Stimulated activated CD4-positive, alpha-beta T cell treated with anti-CD3 and anti-CD28 coated beads, TNF-alpha, amount 100 ng/mL, for 48 hours (primary cell): ENCODE measurements around the gene EN1.

Experiments used
- DNase-seq, 3 donors: peaks; one replicate each; pipeline ENCODE4 v3.0.0-alpha.2; 2020; ENCODE audit warnings: low read depth in 3 of 3

The EN1 gene

DNA sequence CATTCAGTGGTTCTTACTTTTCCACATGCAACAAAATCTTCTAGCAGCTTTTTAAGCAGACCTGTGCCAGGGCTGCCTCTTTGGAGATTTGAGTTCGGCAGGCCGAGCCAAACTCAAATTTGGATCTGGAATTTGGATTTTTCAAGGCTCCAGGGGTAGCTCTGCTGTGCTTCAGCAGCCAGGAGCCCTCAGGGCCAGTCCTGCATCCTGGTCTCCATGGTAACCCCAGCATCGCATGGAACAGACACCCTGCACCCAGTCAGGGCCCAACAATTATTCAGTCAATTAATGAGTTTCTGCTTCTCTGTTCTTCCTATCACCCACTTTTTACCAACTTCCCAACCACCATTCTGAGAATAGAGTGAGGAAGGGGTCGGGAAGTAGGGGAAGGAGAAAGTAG is 30.0 kb downstream of the EN1 start:
- no peak for DNase-seq

DNA sequence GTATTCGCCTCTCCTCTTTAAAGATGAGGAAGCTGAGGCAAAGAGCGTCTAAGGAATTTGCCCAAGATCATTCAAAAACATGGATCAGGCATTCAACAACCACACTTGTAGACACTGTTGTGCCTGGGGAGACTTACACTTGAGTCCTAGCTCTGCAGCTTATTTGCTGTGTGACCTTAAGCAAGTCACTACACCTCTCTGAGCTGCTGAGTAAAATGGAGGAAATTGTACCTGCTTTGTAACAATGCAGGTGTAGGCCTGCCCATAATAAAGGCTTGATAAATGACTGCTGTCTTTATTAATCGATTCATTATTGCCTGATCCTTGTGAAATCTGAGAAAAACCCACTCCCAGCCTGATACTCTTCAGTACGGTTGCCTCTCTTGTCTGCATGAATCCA is 30.8 kb downstream of the EN1 start:
- DNase-seq = no peak

GRCh38 chr2:118815731-118816130 is 31.7 kb downstream of the EN1 start:
- DNase-seq = no peak

- DNase-seq = no peak
Observed at GRCh38 chr2:118815314-118815713, 32.1 kb downstream of the EN1 start.

DNA sequence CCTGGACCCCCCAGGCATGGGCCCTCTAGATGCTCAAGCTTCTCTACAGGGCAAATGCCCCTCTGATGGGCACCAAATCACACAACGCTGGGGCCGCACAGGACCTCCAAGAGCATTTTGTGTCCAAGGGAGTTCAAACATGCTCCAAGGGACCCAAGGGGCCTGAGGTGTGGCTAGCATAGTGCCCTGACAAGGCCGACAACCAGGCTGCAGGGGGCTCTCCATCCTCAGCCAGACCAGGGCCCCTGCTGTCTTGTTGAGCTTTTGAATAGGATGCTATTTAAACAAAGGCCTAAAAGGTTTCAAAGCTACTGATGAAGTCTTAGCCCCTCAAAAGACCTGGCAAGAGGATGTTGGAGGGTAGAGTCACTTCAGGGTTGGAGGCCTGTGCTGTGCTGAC is 33.1 kb downstream of the EN1 start:
- no peak for DNase-seq

DNA sequence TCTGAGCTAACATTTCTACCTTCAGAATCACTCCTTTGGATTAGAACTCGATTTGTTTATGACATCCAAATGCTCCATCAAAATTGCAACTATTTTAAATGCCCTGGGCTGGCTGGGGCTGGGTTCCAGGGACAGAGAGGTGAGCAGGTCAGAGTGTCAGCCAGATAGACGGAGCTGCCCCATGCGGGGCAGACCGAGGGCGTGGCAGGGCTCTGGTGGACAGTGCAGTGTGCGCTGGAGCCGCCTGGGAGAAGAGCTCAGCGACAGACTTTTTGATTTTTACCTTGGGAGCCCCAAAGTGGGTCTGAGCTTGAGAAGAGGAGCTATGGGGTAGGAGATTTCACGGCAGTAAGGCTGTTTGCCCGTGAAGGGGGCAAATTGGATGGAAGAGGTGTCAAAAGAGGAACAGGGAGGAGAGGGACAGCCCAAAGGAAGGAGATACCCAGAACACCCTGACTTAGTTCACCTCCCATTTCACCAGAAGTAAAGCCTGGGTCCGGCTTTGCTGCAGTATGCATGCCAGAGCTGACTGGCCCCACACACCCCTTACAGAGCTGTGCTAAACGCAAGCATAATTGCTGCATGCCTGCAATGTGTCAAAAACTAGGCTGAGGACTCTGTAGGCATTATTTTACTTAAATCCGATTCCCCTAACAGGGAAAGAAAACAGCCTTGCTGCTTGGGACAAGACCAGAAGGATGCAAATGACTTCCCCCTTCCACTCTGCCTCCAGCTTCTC is 33.7 kb downstream of the EN1 start:
- DNase-seq = no peak

DNA sequence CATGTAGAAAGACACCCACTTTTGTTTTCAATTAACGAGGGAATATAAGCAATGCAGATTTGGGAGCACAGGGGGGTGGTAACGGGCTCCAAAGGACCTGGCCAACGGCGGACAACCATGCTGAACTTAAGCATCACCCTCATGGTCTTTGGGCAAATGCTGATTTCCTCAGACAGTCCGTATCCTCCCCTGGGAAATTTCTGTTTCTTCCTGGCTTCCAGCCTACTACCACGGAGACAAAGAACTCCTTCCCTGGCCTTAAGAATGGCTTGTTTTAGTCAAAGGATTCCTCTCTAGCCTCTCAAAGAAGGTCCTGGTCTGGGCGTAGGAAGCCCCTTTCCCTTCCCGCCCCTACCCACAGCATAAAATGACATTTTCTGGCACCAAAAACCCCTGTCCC is 34.3 kb downstream of the EN1 start:
- no peak for DNase-seq

GRCh38 chr2:118812552-118812951 is 34.9 kb downstream of the EN1 start:
- no peak for DNase-seq

DNA sequence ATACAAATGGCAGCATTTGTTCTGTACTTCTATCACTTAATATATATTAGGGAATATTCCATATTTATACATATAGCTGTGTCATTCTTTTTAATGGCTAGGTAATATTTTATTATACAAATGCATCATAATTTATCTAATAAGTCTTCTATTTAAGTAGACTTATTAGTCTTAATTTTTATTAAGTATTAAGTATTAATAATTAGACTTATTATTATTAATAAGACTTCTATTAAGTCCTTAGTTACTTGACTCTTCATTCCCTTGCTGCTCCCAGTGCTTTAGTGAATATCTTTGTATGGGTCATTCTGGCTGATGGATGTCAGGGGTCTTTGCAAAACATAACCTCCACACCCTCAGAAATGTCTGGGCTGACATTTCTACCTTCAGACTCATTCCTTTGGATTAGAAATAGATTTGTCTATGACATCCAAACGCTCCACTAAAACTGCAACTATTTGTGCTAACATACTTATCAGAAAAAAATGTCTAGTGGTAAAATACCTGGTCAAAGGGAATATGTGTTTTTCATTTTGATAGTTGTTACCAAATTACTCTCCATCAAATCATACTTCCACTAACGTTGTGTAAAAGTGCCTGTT is 35.8 kb downstream of the EN1 start:
- DNase-seq = no peak

DNA sequence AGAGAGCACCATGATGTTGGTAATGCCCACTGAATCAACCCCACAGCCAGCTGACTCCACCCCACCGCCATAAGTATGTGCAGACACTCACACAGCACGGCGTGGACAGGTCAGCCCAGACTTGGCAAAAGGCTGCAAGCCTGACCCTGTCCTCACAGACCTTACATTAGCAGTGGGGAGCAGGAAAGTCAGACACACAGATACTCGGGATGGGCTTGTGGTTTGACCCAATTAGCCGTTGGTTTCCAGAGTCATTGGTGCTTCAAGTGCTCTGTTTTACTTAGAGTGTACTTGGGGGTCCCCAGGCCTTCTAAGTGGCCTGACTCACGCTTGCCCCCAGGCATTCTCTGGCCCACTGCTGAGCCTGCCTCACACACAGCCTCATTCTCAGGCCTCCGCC is 36.7 kb downstream of the EN1 start:
- DNase-seq = no peak

GRCh38 chr2:118808429-118808809 is 39.0 kb downstream of the EN1 start:
- DNase-seq = no peak

DNA sequence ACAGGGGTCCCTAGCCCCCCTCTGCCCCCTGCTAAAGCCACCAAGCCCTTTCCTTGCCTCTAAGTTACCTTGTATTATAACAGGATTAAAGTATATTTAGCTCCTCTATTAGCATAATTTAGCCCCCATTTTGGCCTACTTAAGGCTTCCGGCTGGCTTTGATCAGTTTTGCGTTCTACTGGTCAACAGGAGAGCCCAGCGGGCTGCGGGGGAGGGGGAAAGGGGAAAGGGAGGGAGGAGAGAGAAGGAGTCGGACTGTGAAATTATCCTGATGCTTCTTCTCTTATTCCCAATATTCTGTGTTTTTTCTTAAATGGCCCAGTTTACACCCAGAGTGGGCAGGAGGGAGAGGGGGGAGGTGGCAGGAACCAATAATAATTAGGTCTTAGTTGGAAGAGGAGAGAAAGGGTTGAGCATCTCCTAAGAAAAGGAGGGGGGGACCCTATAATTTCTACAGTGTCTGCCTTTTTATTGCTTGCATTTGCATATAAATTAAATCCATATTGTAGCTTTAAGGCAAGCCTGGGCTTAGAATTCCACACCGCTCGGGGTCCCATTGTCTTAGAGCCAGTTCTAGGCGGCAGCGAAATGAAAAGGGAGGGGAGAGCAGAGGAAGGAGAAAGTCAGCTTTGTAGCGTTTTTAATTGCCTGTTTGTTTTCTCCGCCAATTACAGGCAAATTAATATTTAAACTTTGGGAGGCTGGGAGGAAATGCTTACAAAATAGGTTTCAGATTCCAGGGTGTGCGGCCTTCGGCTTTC is 39.6 kb downstream of the EN1 start:
- DNase-seq = no peak

DNA sequence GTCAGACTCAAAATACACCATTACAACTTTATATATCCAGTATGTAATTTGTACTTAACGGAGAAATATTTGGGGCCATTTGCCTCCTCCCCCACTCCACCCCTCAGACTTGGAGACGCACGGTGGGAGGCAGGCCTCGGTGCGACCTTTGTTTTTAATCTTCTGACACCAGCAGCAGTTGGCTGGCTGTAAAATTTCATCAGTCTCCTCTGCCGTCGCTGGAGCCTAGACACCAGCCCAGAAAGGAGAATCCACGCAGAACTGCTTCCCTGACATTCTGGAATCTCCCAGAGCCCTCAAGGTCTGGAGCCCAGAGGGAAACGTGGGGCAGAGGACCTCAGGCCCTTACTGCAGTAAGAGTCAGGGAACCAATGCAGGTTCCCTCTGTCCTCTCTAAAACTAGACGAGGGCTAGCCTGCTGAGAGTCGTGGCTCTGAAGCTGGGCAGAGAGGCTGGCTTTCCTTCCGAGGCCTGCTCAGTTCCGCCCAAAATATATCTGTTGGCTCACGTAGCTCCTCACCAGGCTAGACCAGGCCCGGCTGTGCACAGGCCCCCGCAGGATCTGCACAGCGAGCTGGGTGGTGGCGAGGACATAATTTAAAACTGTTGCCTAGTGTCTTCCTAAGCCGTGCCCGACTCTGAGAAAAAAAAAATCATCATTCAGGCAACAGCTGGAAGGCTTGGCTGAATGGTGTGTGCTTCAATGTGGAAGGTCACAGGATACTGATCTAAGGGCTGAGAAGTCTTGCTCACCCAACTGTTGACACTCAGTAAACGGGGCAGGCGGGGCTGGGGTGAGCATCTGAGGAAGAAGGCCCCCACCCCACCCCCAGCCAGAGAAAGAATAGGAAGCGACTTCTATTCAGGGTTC is 40.4 kb downstream of the EN1 start:
- no peak for DNase-seq

GRCh38 chr2:118805064-118805690 is 42.3 kb downstream of the EN1 start:
- DNase-seq = no peak

DNA sequence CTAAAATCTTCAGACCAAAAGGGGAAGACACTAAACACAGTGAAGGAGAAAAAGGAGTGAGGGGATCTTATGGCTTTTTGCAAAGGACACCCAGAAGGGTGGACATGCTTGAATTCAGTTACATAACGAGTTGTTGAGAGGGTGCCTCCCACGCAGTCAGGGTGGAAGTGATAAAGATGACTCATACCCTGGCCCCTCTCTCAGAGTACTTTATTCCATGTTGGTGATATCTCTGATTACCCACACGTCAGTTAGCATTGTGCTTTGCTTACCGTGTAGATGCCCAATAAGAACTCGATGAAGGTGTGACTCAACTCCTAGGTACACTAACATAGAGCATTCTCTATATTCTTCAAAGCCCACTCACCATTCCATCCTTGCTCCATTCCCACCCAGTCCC is 44.4 kb downstream of the EN1 start:
- no peak for DNase-seq

DNA sequence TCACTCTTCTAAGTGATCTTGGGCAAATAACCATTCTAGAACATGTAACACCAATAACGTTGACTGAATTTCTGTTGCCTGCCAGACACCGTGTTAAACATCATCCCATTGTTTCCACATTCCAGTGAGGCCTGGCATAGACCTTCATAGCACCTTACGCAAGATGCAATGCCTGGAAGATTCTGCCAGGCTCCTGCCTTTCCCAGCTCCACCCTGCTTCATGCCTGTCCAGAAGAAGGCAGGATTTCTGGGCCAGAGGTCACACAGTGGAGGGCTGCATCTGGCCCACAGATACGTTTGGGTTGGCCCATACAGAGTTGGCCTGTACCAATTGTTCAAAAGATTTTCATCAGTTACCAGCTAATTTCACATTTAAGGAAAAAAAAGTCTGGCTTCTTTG is 46.3 kb downstream of the EN1 start:
- no peak for DNase-seq

DNA sequence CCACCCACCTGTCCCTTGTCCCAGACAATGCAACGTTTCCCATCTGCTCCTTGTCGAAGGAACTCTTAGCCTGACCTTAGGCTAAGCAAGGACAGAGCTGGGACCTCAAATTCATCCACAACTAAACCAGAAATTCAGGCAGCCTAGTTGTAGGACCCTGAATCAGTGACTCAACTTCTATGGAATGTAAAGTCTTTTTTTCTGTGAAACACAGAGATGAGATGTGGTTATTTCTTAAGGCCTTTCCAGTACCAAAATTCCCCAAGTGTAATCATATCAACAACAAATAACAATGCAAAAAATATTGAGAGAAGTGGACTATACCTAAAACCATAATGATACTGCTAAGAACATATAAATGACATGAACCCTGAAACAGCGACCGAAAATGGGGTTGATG is 46.7 kb downstream of the EN1 start:
- DNase-seq = no peak

DNA sequence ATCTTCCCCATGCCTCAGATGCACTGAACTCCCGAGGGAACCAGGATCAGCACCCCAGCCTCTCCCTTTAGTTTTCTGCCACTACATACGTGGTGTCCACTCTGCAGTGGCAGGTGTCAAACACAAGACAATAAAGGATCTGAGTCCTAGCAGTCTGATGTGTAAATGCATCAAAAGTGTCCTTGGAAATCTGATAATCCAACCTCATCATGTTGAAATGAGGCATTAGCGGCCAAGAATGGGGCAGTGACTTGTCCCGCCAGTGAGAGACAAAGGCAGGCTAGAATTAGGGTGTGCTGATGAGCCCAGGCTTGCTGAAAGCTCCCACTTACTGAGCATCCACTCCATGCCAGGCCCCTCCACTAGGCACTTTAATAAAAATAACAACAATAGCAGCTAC is 52.9 kb downstream of the EN1 start:
- no peak for DNase-seq
